Measurements from ENCODE around the gene LCORL.
"Not testable (repeated sequence)": the region's sequence is repeated elsewhere in the genome, so short reads cannot be mapped to it uniquely, and the experiment has no call there.

The LCORL gene

DNA sequence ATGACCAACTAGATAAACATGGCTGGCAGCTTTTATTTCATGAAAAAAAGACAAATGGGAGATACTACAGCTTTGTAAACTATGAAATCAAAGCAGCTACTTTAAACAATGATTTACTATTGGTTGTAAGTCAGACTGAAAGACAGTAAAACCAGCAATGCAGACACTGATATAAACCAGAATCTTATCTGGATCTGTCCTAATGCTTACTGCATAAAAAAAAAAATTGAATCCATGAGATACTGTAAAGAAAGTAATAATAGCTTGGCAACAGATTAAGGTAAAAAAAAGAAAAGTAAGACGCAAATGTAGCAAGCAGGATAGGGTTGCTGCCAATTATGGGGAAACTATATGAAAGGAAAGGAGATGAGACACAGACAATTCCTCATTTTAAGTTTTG, 7.3 kb downstream of the LCORL start:
- DNase-seq: no peak
- no peaks in the 10 kb centered on the region for H3K36me3 ChIP-seq
- intact Hi-C loops (cut with DNase I; ENCODE audit: low total_unique reads): no loop called here
- TF ChIP-seq, protein P1, sequence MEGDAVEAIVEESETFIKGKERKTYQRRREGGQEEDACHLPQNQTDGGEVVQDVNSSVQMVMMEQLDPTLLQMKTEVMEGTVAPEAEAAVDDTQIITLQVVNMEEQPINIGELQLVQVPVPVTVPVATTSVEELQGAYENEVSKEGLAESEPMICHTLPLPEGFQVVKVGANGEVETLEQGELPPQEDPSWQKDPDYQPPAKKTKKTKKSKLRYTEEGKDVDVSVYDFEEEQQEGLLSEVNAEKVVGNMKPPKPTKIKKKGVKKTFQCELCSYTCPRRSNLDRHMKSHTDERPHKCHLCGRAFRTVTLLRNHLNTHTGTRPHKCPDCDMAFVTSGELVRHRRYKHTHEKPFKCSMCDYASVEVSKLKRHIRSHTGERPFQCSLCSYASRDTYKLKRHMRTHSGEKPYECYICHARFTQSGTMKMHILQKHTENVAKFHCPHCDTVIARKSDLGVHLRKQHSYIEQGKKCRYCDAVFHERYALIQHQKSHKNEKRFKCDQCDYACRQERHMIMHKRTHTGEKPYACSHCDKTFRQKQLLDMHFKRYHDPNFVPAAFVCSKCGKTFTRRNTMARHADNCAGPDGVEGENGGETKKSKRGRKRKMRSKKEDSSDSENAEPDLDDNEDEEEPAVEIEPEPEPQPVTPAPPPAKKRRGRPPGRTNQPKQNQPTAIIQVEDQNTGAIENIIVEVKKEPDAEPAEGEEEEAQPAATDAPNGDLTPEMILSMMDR (IDR thresholded peaks at IDR 0.05): no peak
- no peaks in the 10 kb centered on the region for H3K27me3 ChIP-seq
- H3K9me3 ChIP-seq: no peaks in the 10 kb centered on the region
- H3K27ac ChIP-seq: no peak overlapping the region
- peaks cover 0 to 15% (median 6%) of the 10 kb centered on the region in 4 donors for H3K4me1 ChIP-seq
- no peak overlapping the region for H3K4me3 ChIP-seq

DNA sequence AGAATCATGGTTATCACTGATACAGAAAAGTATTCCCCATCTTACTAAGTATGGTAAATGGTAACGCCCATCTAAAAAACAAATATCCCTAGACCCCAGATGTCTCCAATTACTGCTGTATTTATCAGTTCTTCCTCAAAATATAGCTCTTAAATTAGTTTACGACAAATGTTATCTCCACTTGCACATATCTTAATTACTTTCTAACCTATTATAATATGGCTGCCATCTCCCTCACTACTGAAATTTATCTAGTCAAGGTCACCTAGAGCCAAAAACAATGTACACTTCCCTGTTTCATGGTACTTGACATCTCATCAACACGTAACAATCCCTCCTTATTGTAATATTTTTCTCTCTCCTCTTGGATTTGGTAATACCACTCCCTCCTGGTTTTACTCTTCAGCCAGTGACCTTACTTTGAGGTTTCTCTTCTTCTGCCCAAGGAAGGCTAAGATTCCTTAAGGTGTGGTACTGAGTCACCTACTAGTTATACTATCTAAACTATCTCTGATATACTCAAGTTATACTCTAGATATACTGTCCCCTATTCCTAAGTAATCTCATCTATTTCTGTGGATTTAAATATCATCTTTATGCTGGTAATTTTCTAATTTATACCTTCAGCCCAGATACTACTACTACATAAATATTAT, 8.6 kb downstream of the LCORL start:
- Histone ChIP-seq H3K36me3 (no peaks in the 10 kb centered on the region), H3K27me3 (no peaks in the 10 kb centered on the region), H3K4me3 (no peak overlapping the region), H3K4me1 (peaks cover 0 to 15% (median 6%) of the 10 kb centered on the region in 4 donors), H3K9me3 (no peaks in the 10 kb centered on the region), H3K27ac (no peak overlapping the region)
- intact Hi-C loops (cut with DNase I; ENCODE audit: low total_unique reads): no loop called here
- TF ChIP-seq, protein P1 (IDR thresholded peaks at IDR 0.05): no peak
- no peak for DNase-seq

GRCh38 chr4:18012134-18012806, 9.3 kb downstream of the LCORL start:
- no peak overlapping the region for H3K4me3 ChIP-seq
- H3K4me1 ChIP-seq: peaks cover 0 to 15% (median 6%) of the 10 kb centered on the region in 4 donors
- no peaks in the 10 kb centered on the region for H3K27me3 ChIP-seq
- TF ChIP-seq, protein P1 (IDR thresholded peaks at IDR 0.05): no peak
- intact Hi-C loops (cut with DNase I; ENCODE audit: low total_unique reads): no loop called here
- H3K27ac ChIP-seq: no peak overlapping the region
- DNase-seq: no peak
- H3K36me3 ChIP-seq: no peaks in the 10 kb centered on the region
- H3K9me3 ChIP-seq: no peaks in the 10 kb centered on the region

DNA sequence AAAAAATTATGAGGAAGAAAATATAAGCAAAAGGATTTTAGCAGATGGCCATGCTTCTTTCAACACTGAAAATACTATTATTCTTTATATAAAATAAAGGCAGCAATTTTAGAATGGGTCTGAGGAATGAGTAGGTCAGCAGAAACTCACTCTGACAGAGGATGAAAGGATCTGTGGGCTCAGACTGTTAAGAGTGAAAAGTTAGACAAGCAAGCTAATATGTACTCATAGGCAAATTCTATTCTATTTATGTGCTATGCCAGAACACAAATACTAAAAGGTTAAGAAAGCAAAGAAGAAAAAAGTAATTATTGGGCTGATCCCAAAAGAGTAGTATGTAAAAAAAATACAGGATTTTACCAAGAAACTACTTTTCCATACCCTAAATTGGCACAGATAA, 13.9 kb downstream of the LCORL start:
- TF ChIP-seq, protein P1 (IDR thresholded peaks at IDR 0.05): no peak
- no peaks in the 10 kb centered on the region for H3K36me3 ChIP-seq
- H3K4me3 ChIP-seq: no peak overlapping the region
- H3K27me3 ChIP-seq: no peaks in the 10 kb centered on the region
- no peak overlapping the region for H3K27ac ChIP-seq
- no peaks in the 10 kb centered on the region for H3K9me3 ChIP-seq
- no peak for DNase-seq
- intact Hi-C loops (cut with DNase I; ENCODE audit: low total_unique reads): no loop called here
- H3K4me1 ChIP-seq: peaks cover 0 to 11% (median 6%) of the 10 kb centered on the region in 4 donors

- H3K4me1 ChIP-seq; H3K27ac ChIP-seq; intact Hi-C loops (cut with DNase I; ENCODE audit: low total_unique reads): not testable (repeated sequence)
Observed at GRCh38 chr4:18006432-18006831, 15.1 kb downstream of the LCORL start.

GRCh38 chr4:17997129-17997528, 24.4 kb downstream of the LCORL start:
- intact Hi-C loops (cut with DNase I; ENCODE audit: low total_unique reads): no loop called here

More at GRCh38 chr4:18006432-18006831, 15.1 kb downstream of the LCORL start:
- not testable (repeated sequence) for H3K27me3 ChIP-seq, DNase-seq, H3K9me3 ChIP-seq, H3K36me3 ChIP-seq, H3K4me3 ChIP-seq

More at GRCh38 chr4:17997129-17997528, 24.4 kb downstream of the LCORL start:
- no peak overlapping the region for H3K27ac ChIP-seq
- no peak for DNase-seq
- no peaks in the 10 kb centered on the region for H3K4me1 ChIP-seq
- H3K9me3 ChIP-seq: no peaks in the 10 kb centered on the region
- TF ChIP-seq, protein P1 (IDR thresholded peaks at IDR 0.05): no peak
- no peak overlapping the region for H3K4me3 ChIP-seq
- no peaks in the 10 kb centered on the region for H3K36me3 ChIP-seq
- no peaks in the 10 kb centered on the region for H3K27me3 ChIP-seq
